ENCODE data around the gene FCHO2.

The FCHO2 gene

DNA sequence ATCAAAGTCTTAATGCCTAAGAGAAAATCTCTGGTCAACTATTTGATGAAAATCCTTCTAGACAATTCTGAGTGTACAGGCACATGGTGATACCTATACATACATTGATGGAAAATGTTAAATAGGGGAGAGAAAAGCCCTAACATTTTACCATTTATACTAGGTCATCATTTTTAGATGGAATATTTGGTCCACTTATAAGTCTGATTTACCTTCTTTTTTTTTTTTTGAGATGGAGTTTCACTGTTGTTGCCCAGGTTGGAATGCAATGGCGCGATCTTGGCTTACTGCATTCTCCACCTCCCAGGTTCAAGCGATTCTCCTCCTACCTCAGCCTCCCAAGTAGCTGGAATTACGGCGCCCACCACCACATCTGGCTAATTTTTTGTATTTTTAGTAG is 81.7 kb downstream of the FCHO2 start:
- Histone ChIP-seq H3K9me2 (replicated peaks; ENCODE audit: low read depth, low read length) (no peaks in the 10 kb centered on the region), H3K9ac (ENCODE audit: low read depth, low read length, poor library complexity, severe bottlenecking) (no peak overlapping the region), H3K79me2 (ENCODE audit: insufficient read depth, low read length) (no peaks in the 10 kb centered on the region), H3K4me3 (ENCODE audit: low read length, poor library complexity, severe bottlenecking) (no peak overlapping the region), H4K20me1 (ENCODE audit: insufficient read depth, low read length, poor library complexity, severe bottlenecking) (no peaks in the 10 kb centered on the region), H3K4me2 (ENCODE audit: low read depth, low read length, poor library complexity, severe bottlenecking) (no peak overlapping the region), H3K4me1 (ENCODE audit: insufficient read depth, low read length, poor library complexity, severe bottlenecking) (no peaks in the 10 kb centered on the region), H3K9me3 (ENCODE audit: insufficient read depth, low read depth, low read length) (no peaks in the 10 kb centered on the region), H2AFZ (ENCODE audit: low read length) (no peak overlapping the region), H3K36me3 (ENCODE audit: insufficient read depth, low read length) (no peaks in the 10 kb centered on the region), H3F3A (ENCODE audit: low read depth) (no peaks in the 10 kb centered on the region), H3K27me3 (ENCODE audit: insufficient read depth, low read length, poor library complexity, severe bottlenecking) (no peaks in the 10 kb centered on the region)
- TF ChIP-seq, protein P1, sequence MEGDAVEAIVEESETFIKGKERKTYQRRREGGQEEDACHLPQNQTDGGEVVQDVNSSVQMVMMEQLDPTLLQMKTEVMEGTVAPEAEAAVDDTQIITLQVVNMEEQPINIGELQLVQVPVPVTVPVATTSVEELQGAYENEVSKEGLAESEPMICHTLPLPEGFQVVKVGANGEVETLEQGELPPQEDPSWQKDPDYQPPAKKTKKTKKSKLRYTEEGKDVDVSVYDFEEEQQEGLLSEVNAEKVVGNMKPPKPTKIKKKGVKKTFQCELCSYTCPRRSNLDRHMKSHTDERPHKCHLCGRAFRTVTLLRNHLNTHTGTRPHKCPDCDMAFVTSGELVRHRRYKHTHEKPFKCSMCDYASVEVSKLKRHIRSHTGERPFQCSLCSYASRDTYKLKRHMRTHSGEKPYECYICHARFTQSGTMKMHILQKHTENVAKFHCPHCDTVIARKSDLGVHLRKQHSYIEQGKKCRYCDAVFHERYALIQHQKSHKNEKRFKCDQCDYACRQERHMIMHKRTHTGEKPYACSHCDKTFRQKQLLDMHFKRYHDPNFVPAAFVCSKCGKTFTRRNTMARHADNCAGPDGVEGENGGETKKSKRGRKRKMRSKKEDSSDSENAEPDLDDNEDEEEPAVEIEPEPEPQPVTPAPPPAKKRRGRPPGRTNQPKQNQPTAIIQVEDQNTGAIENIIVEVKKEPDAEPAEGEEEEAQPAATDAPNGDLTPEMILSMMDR (conservative IDR thresholded peaks at IDR 0.05; ENCODE audit: low read length) = no peak
- TF ChIP-seq EZH2phosphoT487 (IDR thresholded peaks at IDR 0.05; ENCODE audit: borderline replicate concordance) = no peak

DNA sequence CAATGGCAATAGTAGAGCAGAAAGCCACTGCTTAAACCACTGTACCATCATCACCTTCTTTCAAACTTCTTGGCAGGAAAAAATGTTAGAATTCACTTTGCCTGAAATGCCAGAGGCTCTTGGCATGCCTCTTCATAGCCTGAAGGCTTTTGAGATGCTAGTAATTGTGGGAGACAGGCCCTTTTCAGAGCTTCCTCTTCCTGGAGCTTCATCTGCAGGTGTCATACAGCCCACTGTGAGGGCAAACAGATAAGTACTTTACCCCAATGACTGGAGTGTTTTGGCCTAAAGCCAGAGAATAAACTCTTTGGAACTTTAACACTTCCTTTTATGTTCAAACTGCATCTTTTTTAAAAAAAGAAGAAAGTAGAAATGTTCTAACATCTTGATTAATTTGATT is 83.2 kb downstream of the FCHO2 start:
- H3K27me3 ChIP-seq (ENCODE audit: insufficient read depth, low read length, poor library complexity, severe bottlenecking) = no peaks in the 10 kb centered on the region
- H3K4me2 ChIP-seq (ENCODE audit: low read depth, low read length, poor library complexity, severe bottlenecking) = no peak overlapping the region
- H4K20me1 ChIP-seq (ENCODE audit: insufficient read depth, low read length, poor library complexity, severe bottlenecking) = no peaks in the 10 kb centered on the region
- no peaks in the 10 kb centered on the region for H3K79me2 ChIP-seq (ENCODE audit: insufficient read depth, low read length)
- no peak overlapping the region for H3K9ac ChIP-seq (ENCODE audit: low read depth, low read length, poor library complexity, severe bottlenecking)
- no peaks in the 10 kb centered on the region for H3K36me3 ChIP-seq (ENCODE audit: insufficient read depth, low read length)
- no peaks in the 10 kb centered on the region for H3F3A ChIP-seq (ENCODE audit: low read depth)
- no peak for TF ChIP-seq EZH2phosphoT487 (IDR thresholded peaks at IDR 0.05; ENCODE audit: borderline replicate concordance)
- TF ChIP-seq, protein P1 (conservative IDR thresholded peaks at IDR 0.05; ENCODE audit: low read length) = no peak
- H3K4me3 ChIP-seq (ENCODE audit: low read length, poor library complexity, severe bottlenecking) = no peak overlapping the region
- no peaks in the 10 kb centered on the region for H3K9me3 ChIP-seq (ENCODE audit: insufficient read depth, low read depth, low read length)
- H3K4me1 ChIP-seq (ENCODE audit: insufficient read depth, low read length, poor library complexity, severe bottlenecking) = no peaks in the 10 kb centered on the region
- no peak overlapping the region for H2AFZ ChIP-seq (ENCODE audit: low read length)
- no peaks in the 10 kb centered on the region for H3K9me2 ChIP-seq (replicated peaks; ENCODE audit: low read depth, low read length)

DNA sequence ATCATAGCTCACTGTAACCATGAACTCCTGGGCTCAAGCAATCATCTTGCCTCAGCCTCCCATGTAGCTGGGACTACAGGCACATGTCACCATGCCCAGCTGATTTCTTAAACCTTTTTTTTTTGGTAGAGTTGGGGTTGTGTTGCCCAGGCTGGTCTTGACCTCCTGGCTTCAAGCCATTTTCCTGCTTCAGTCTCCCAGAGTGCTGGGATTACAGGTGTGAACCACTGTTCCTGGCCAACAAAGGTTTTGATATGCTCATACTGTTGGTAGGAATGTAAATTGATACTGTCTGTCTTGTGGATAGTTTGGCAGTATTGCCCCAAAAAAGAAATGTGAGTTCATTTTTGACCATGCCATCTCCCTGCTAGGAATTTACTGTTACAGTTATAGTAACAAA is 87.2 kb downstream of the FCHO2 start:
- TF ChIP-seq, protein P1 (conservative IDR thresholded peaks at IDR 0.05; ENCODE audit: low read length) = no peak
- TF ChIP-seq EZH2phosphoT487 (IDR thresholded peaks at IDR 0.05; ENCODE audit: borderline replicate concordance) = no peak
- no peaks in the 10 kb centered on the region for H4K20me1 ChIP-seq (ENCODE audit: insufficient read depth, low read length, poor library complexity, severe bottlenecking)
- no peaks in the 10 kb centered on the region for H3K79me2 ChIP-seq (ENCODE audit: insufficient read depth, low read length)
- H3F3A ChIP-seq (ENCODE audit: low read depth) = no peaks in the 10 kb centered on the region
- H3K4me2 ChIP-seq (ENCODE audit: low read depth, low read length, poor library complexity, severe bottlenecking) = no peak overlapping the region
- H3K4me3 ChIP-seq (ENCODE audit: low read length, poor library complexity, severe bottlenecking) = no peak overlapping the region
- no peaks in the 10 kb centered on the region for H3K36me3 ChIP-seq (ENCODE audit: insufficient read depth, low read length)
- no peaks in the 10 kb centered on the region for H3K4me1 ChIP-seq (ENCODE audit: insufficient read depth, low read length, poor library complexity, severe bottlenecking)
- no peaks in the 10 kb centered on the region for H3K9me2 ChIP-seq (replicated peaks; ENCODE audit: low read depth, low read length)
- H3K27me3 ChIP-seq (ENCODE audit: insufficient read depth, low read length, poor library complexity, severe bottlenecking) = no peaks in the 10 kb centered on the region
- no peak overlapping the region for H3K9ac ChIP-seq (ENCODE audit: low read depth, low read length, poor library complexity, severe bottlenecking)
- no peak overlapping the region for H2AFZ ChIP-seq (ENCODE audit: low read length)
- H3K9me3 ChIP-seq (ENCODE audit: insufficient read depth, low read depth, low read length) = 0 out of 2 replicates have a peak, but pooled peaks cover 3% of the 10 kb centered on the region

Measured in Loucy (cell line).